Astrocyte (in vitro differentiated cells and primary cell): Measurements from ENCODE around the gene TP73. TPM values are rescaled to one million over a fixed set of nuclear protein-coding genes. Genes with fewer than 3 reads are reported as not detected.
A peak's percentile ranks its signal among the peaks of the same experiment; 100 is the strongest.

Experiments used
- DNase-seq: peaks from one replicate; pipeline ENCODE4 v3.0.0-alpha.2; 2010; ENCODE audit warnings: low read depth
- FAIRE-seq: peaks from 2 replicates; lab custom pipeline; 2011; peaks lifted over from hg19 to GRCh38; lab: Jason Lieb, UNC
- H2AFZ ChIP-seq: 2 replicates; pipeline ENCODE4 v1.6.0; 2012; ENCODE audit warnings: low read depth, low read length, inconsistent platforms
- H3K27ac ChIP-seq: 2 replicates; pipeline ENCODE4 v1.5.1; 2011; ENCODE audit warnings: low read depth, low read length, inconsistent platforms
- H3K27me3 ChIP-seq: 2 replicates; pipeline ENCODE4 v1.6.0; 2011; ENCODE audit warnings: low read length, inconsistent platforms; ENCODE audit not compliant: insufficient read depth
- H3K36me3 ChIP-seq: 2 replicates; pipeline ENCODE4 v1.5.1; 2011; ENCODE audit warnings: low read length, inconsistent platforms; ENCODE audit not compliant: insufficient read depth
- H3K4me1 ChIP-seq: 2 replicates; pipeline ENCODE4 v1.5.1; 2011; ENCODE audit warnings: low read length, inconsistent platforms; ENCODE audit not compliant: insufficient read depth
- H3K4me2 ChIP-seq: 2 replicates; pipeline ENCODE4 v1.6.0; 2012; ENCODE audit warnings: low read length, inconsistent platforms
- H3K4me3 ChIP-seq: 2 replicates; pipeline ENCODE4 v1.5.1; 2011; ENCODE audit warnings: low read depth, mild to moderate bottlenecking, low read length, inconsistent platforms; ENCODE audit not compliant: insufficient read depth
- H3K79me2 ChIP-seq: 2 replicates; pipeline ENCODE4 v1.6.0; 2012; ENCODE audit warnings: mild to moderate bottlenecking, low read length, inconsistent platforms; ENCODE audit not compliant: insufficient read depth
- H3K9ac ChIP-seq: 2 replicates; pipeline ENCODE4 v1.6.0; 2012; ENCODE audit warnings: mild to moderate bottlenecking, low read length, inconsistent platforms
- H3K9me3 ChIP-seq: 2 replicates; pipeline ENCODE4 v1.5.1; 2012; ENCODE audit warnings: low read depth, mild to moderate bottlenecking, low read length, inconsistent platforms; ENCODE audit not compliant: insufficient read depth
- H4K20me1 ChIP-seq: 2 replicates; pipeline ENCODE4 v1.6.0; 2012; ENCODE audit warnings: low read length, inconsistent platforms; ENCODE audit not compliant: insufficient read depth
- H3K27ac Mint-ChIP-seq: one replicate; pipeline ENCODE4 v1.8.0; 2021; ENCODE audit warnings: mild to moderate bottlenecking, mixed read lengths; ENCODE audit not compliant: unreplicated experiment
- H3K27me3 Mint-ChIP-seq: one replicate; pipeline ENCODE4 v1.8.0; 2021; ENCODE audit warnings: low read depth, mixed read lengths; ENCODE audit not compliant: unreplicated experiment
- H3K36me3 Mint-ChIP-seq: one replicate; pipeline ENCODE4 v1.8.0; 2021; ENCODE audit warnings: low read depth, mixed read lengths; ENCODE audit not compliant: unreplicated experiment
- H3K4me1 Mint-ChIP-seq: one replicate; pipeline ENCODE4 v1.8.0; 2021; ENCODE audit warnings: low read depth, mixed read lengths; ENCODE audit not compliant: unreplicated experiment
- H3K4me3 Mint-ChIP-seq: one replicate; pipeline ENCODE4 v1.8.0; 2021; ENCODE audit warnings: mild to moderate bottlenecking, moderate library complexity, mixed read lengths; ENCODE audit not compliant: unreplicated experiment
- H3K9me3 Mint-ChIP-seq: one replicate; pipeline ENCODE4 v1.8.0; 2021; ENCODE audit warnings: mild to moderate bottlenecking, mixed read lengths; ENCODE audit not compliant: unreplicated experiment
- CTCF ChIP-seq: IDR thresholded peaks from 2 replicates; pipeline ENCODE4 v1.5.1; 2011; ENCODE audit warnings: low read depth, mild to moderate bottlenecking, inconsistent platforms, low read length, moderate library complexity; ENCODE audit not compliant: insufficient read depth
- EZH2 ChIP-seq: IDR thresholded peaks from 2 replicates; pipeline ENCODE4 v1.6.1; 2012; ENCODE audit warnings: mild to moderate bottlenecking, low read length, inconsistent platforms; ENCODE audit not compliant: insufficient read depth
- total RNA-seq: library from RNA; stranded (reverse); gene quantifications from 2 replicates; pipeline ENCODE4 v1.2.1, GENCODE V29; 2021

Gene TP73
- total RNA-seq, 1 donor from 2014 or later, result 0.18 TPM

GRCh38 chr1:3706651-3707297 lies 54.5 kb downstream of the TP73 start:
- Histone ChIP-seq H3K27ac (no peak overlapping the region), H2AFZ (no peak overlapping the region), H3K9me3 (no peaks in the 10 kb centered on the region), H3K79me2 (no peaks in the 10 kb centered on the region), H3K36me3 (no peaks in the 10 kb centered on the region), H3K4me2 (no peak overlapping the region), H4K20me1 (no peaks in the 10 kb centered on the region), H3K4me1 (no peaks in the 10 kb centered on the region), H3K27me3 (peaks cover 17% of the 10 kb centered on the region), H3K4me3 (no peak overlapping the region), H3K9ac (no peak overlapping the region)
- no peak for TF ChIP-seq EZH2
- no peak for TF ChIP-seq CTCF
- no peak overlapping the region for H3K4me3 Mint-ChIP-seq
- no peak overlapping the region for H3K27ac Mint-ChIP-seq
- DNase-seq (no peak), FAIRE-seq (no peak)
- H3K36me3 Mint-ChIP-seq, result no peaks in the 10 kb centered on the region
- peaks cover 31% of the 10 kb centered on the region for H3K27me3 Mint-ChIP-seq
- H3K4me1 Mint-ChIP-seq, result peaks cover 6% of the 10 kb centered on the region
- H3K9me3 Mint-ChIP-seq, result no peaks in the 10 kb centered on the region

- Histone ChIP-seq H3K9me3 (no peaks in the 10 kb centered on the region), H3K27me3 (peaks cover 17% of the 10 kb centered on the region), H3K27ac (no peak overlapping the region), H3K36me3 (no peaks in the 10 kb centered on the region), H2AFZ (no peak overlapping the region), H3K9ac (no peak overlapping the region), H3K4me1 (no peaks in the 10 kb centered on the region), H3K79me2 (no peaks in the 10 kb centered on the region), H3K4me2 (no peak overlapping the region), H3K4me3 (no peak overlapping the region), H4K20me1 (no peaks in the 10 kb centered on the region)
- H3K9me3 Mint-ChIP-seq, result no peaks in the 10 kb centered on the region
- no peak for DNase-seq
- H3K4me3 Mint-ChIP-seq, result no peak overlapping the region
- no peaks in the 10 kb centered on the region for H3K36me3 Mint-ChIP-seq
- TF ChIP-seq CTCF (no peak), EZH2 (no peak)
- H3K27me3 Mint-ChIP-seq, result peaks cover 37% of the 10 kb centered on the region
- peak overlapping the region; percentile 34 for H3K27ac Mint-ChIP-seq
- FAIRE-seq, result no peak
- peaks cover 6% of the 10 kb centered on the region for H3K4me1 Mint-ChIP-seq
These were observed 55.1 kb downstream of the TP73 start for GRCh38 chr1:3707298-3707938.

GRCh38 chr1:3707939-3708328 lies 55.6 kb downstream of the TP73 start:
- no peak for TF ChIP-seq CTCF
- no peak for TF ChIP-seq EZH2
- no peaks in the 10 kb centered on the region for H3K36me3 ChIP-seq
- H3K79me2 ChIP-seq, result no peaks in the 10 kb centered on the region
- Mint-ChIP-seq H3K36me3 (no peaks in the 10 kb centered on the region), H3K4me1 (peaks cover 6% of the 10 kb centered on the region), H3K27ac (no peak overlapping the region), H3K27me3 (peaks cover 37% of the 10 kb centered on the region), H3K4me3 (no peak overlapping the region), H3K9me3 (no peaks in the 10 kb centered on the region)
- no peak overlapping the region for H2AFZ ChIP-seq
- H3K27me3 ChIP-seq, result peaks cover 17% of the 10 kb centered on the region
- H4K20me1 ChIP-seq, result no peaks in the 10 kb centered on the region
- no peak overlapping the region for H3K4me2 ChIP-seq
- DNase-seq, result no peak
- H3K9me3 ChIP-seq, result no peaks in the 10 kb centered on the region
- FAIRE-seq, result no peak
- H3K4me3 ChIP-seq, result no peak overlapping the region
- H3K27ac ChIP-seq, result no peak overlapping the region
- H3K4me1 ChIP-seq, result no peaks in the 10 kb centered on the region
- no peak overlapping the region for H3K9ac ChIP-seq
